ENCODE data around the gene GAK.

DNA sequence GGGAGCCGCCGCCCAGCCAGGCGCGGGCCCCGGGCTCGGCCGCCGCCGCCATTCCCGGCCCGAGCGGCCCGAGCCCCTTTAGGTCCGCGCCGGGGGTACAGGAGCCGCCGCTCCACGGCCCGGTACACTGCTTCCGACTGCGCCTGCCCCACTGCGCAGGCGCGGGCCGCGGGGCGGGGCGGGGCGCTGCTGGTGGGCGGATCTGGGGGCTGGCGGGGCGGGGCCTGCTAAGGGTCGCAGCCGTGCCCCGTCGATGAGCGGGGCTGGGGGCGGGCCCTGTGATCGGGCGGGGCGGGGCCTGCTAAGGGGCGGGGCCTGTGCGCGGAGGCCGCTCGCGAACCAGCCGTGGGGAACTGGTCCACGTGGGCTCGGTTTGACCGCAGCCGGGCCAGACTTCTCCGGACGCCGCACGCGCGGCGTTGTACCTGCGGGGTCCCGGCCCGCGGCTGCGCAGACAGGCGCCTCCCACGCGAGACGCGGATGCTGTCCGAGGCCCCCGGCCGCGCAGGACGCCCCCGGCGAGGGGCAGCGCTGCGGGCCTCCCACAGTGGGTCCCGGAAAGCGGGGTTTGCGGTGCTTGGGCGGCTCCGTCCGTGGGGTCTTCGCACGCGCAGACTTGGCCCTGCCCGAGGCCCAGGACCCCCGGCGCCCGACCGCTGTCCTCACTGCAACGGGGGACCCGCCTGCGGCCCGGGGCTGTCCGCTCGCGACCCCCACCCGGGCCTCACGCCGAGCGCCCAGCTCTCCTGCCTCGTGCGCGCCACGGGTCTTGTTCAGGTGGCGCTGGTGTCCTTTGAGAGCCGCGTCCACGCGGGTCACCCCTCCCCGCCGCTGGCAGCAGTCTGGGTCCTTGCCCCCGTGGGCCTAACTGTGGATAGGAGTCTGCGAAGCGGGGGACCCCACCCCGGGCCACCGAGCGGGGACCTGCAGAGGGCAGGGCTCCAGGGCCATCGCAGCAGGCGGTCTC, 41.6 kb upstream of the GAK start, which contains the start of gene DGKQ:
- TF ChIP-seq POLR2A (IDR thresholded peaks at IDR 0.05) = peak; percentile 16
- TF ChIP-seq, protein P1, sequence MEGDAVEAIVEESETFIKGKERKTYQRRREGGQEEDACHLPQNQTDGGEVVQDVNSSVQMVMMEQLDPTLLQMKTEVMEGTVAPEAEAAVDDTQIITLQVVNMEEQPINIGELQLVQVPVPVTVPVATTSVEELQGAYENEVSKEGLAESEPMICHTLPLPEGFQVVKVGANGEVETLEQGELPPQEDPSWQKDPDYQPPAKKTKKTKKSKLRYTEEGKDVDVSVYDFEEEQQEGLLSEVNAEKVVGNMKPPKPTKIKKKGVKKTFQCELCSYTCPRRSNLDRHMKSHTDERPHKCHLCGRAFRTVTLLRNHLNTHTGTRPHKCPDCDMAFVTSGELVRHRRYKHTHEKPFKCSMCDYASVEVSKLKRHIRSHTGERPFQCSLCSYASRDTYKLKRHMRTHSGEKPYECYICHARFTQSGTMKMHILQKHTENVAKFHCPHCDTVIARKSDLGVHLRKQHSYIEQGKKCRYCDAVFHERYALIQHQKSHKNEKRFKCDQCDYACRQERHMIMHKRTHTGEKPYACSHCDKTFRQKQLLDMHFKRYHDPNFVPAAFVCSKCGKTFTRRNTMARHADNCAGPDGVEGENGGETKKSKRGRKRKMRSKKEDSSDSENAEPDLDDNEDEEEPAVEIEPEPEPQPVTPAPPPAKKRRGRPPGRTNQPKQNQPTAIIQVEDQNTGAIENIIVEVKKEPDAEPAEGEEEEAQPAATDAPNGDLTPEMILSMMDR (IDR thresholded peaks at IDR 0.05) = no peak

Data from right lobe of liver (tissue), 4 donors.